Ovary (tissue), 9 donors: ENCODE data around the gene SERAC1. TPM values are rescaled to one million over a fixed set of nuclear protein-coding genes. Genes with fewer than 3 reads are reported as not detected.

Experiments
- DNase-seq, 5 donors: peaks; one replicate each; pipeline ENCODE4 v3.0.0-alpha.2; 2019 to 2020
- H3K27ac ChIP-seq, 2 donors: fragments of 200-600 bp; one replicate each; pipeline versions ENCODE4 v1.5.1 to v1.8.0; 2019 to 2022
- H3K27me3 ChIP-seq: fragments of 200-600 bp; one replicate; pipeline ENCODE4 v1.8.0; 2022
- H3K36me3 ChIP-seq: fragments of 200-600 bp; sonication (generic); one replicate; pipeline ENCODE4 v1.5.1; 2019
- H3K4me1 ChIP-seq: one replicate; pipeline ENCODE4 v1.8.1; 2013; ENCODE audit warnings: mild to moderate bottlenecking, moderate library complexity; ENCODE audit not compliant: insufficient read depth
- H3K4me3 ChIP-seq: fragments of 200-600 bp; sonication (generic); one replicate; pipeline ENCODE4 v1.5.1; 2017
- H3K9me3 ChIP-seq, 2 donors: fragments of 200-600 bp in 1 of 2; sonication (generic) in 1 of 2; one replicate each; pipeline versions ENCODE4 v1.5.1 to v1.8.1; 2013 to 2019; ENCODE audit warnings: mild to moderate bottlenecking in 1 of 2, moderate library complexity in 1 of 2
- EP300 ChIP-seq: sonication (generic); formaldehyde crosslinking; IDR thresholded peaks from one replicate; pipeline ENCODE4 v1.6.1; 2017; ENCODE audit warnings: antibody characterized with exemption
- POLR2A ChIP-seq: fragments of 450-650 bp; IDR thresholded peaks from one replicate; pipeline ENCODE4 v1.6.1; 2017; ENCODE audit warnings: antibody characterized with exemption, mild to moderate bottlenecking, moderate library complexity
- WGBS, 3 donors: extraction: QIAGEN DNeasy Blood & Tissue Kit in 1 of 3; methylation state at CpG; one replicate each; pipeline versions ENCODE4 v1.1.5 to v1.1.7; 2013 to 2017; 5-methylcytosine and 5-hydroxymethylcytosine counted together
- intact Hi-C, 4 donors: fragments of 100-400 bp; cut with DNase I; formaldehyde crosslinking; loops; one replicate each; pipeline versions ENCODE4 v1.11.0 to v1.15.1; 2022 to 2023
- polyA plus RNA-seq, 2 donors: library from polyadenylated mRNA; stranded (reverse); fragments of 200-250 nt in 1 of 2; fragments of 350-450 nt in 1 of 2; fragmentation: Illumina TruSeq in 1 of 2; extraction: RNeasy Lipid Tissue Mini Kit (QIAGEN cat#74804) in 1 of 2; gene quantifications; one replicate each; pipeline ENCODE4 v1.2.3, GENCODE V29; 2013 to 2014
- total RNA-seq, 7 donors: library from RNA; depleted of rRNA in 2 of 7; stranded (reverse); fragments of >200 nt in 2 of 7; fragmentation: NEBNext Ultra II Directional in 3 of 7; extraction: Animal tissue kit (Norgen Biotek cat#: 25700) in 3 of 7; gene quantifications; one replicate each; pipeline versions ENCODE4 v1.1.0 to v1.2.4, GENCODE V29; 2016 to 2023
- TF ChIP-seq, protein P1 (sequence below), 3 donors: fragments of 450-650 bp in 2 of 3; fragments of 200-600 bp in 1 of 3; IDR thresholded peaks; one replicate each; pipeline versions ENCODE4 v1.5.1 to v1.8.0; 2016 to 2022; ENCODE audit warnings: antibody characterized with exemption in 3 of 3, mild to moderate bottlenecking in 1 of 3
- donor health status: DM: no; HTN: no; CAD: no; lungs with moderate emphysema.
- donor health status: DM: no; HTN: no; CAD: no.
- donor health status: Bipolar disorder and iron deficiency.
- donor health status: DM: yes; HTN: yes; CAD: no.
- donor health status: DM: no; HTN: no; CAD: no.
- donor health status: DM: yes; HTN: yes; CAD: no.

SERAC1 gene
- total and polyA plus RNA-seq, 9 donors = 3.7 to 11.9 (median 6.3) TPM

DNA sequence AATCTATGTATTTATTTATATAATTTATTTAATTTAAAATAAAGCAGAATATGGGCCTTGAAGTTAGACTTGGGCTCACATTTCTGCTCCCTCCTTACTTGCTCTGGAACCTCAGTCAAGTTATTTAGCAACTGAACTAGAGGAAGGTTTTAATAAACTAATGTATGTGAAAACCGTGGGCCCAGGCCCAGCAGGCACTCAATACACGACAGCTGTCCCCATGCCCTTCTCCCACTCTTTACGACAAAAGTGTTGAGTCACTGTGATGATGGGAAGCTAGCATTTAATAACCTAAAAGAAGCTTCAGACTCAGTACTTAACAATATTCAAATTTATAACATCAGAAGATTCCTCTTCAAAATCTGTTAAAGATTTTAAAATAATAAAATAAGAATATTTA, 46.7 kb downstream of the SERAC1 start:
- DNase-seq = no peak
- no peaks in the 10 kb centered on the region for H3K4me1 ChIP-seq
- no peaks in the 10 kb centered on the region for H3K36me3 ChIP-seq
- no peaks in the 10 kb centered on the region for H3K9me3 ChIP-seq
- no peaks in the 10 kb centered on the region for H3K27me3 ChIP-seq
- H3K4me3 ChIP-seq = no peak overlapping the region
- 85 to 86% (median 86%) methylated on average over 3 of the region's 3 CpGs for WGBS, 3 donors
- TF ChIP-seq, protein P1, sequence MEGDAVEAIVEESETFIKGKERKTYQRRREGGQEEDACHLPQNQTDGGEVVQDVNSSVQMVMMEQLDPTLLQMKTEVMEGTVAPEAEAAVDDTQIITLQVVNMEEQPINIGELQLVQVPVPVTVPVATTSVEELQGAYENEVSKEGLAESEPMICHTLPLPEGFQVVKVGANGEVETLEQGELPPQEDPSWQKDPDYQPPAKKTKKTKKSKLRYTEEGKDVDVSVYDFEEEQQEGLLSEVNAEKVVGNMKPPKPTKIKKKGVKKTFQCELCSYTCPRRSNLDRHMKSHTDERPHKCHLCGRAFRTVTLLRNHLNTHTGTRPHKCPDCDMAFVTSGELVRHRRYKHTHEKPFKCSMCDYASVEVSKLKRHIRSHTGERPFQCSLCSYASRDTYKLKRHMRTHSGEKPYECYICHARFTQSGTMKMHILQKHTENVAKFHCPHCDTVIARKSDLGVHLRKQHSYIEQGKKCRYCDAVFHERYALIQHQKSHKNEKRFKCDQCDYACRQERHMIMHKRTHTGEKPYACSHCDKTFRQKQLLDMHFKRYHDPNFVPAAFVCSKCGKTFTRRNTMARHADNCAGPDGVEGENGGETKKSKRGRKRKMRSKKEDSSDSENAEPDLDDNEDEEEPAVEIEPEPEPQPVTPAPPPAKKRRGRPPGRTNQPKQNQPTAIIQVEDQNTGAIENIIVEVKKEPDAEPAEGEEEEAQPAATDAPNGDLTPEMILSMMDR (IDR thresholded peaks at IDR 0.05) = no peak
- TF ChIP-seq EP300 = no peak
- TF ChIP-seq POLR2A = no peak
- H3K27ac ChIP-seq = no peak overlapping the region
- intact Hi-C loops = no loop called here

DNA sequence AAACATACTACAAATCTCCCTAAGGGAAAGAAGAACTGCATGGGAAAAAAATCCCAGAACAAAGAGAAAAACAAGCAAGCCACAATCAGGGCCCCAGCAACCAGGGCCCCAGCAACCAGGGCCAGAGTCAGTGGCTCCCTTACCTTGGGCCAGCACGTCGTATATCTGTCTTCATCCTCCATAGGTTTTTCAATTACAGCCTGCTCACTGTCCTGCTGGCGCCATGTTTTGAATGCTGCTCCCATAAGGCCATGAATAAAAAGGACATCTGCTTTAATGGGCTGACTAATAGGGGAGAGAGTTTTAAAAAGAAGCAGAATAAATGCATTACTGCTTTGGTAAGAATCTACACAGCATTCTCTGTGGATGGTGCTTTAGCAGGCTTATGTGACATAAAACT, 49.2 kb downstream of the SERAC1 start:
- H3K36me3 ChIP-seq = no peaks in the 10 kb centered on the region
- no peak overlapping the region for H3K27ac ChIP-seq
- intact Hi-C loops = no loop called here
- no peaks in the 10 kb centered on the region for H3K4me1 ChIP-seq
- no peaks in the 10 kb centered on the region for H3K9me3 ChIP-seq
- DNase-seq = no peak
- H3K27me3 ChIP-seq = no peaks in the 10 kb centered on the region
- no peak overlapping the region for H3K4me3 ChIP-seq
- WGBS, 3 donors = 83 to 90% (median 90%) methylated on average over 3 of the region's 3 CpGs
- TF ChIP-seq EP300 (no peak), POLR2A (no peak)
- TF ChIP-seq, protein P1 (IDR thresholded peaks at IDR 0.05) = no peak

DNA sequence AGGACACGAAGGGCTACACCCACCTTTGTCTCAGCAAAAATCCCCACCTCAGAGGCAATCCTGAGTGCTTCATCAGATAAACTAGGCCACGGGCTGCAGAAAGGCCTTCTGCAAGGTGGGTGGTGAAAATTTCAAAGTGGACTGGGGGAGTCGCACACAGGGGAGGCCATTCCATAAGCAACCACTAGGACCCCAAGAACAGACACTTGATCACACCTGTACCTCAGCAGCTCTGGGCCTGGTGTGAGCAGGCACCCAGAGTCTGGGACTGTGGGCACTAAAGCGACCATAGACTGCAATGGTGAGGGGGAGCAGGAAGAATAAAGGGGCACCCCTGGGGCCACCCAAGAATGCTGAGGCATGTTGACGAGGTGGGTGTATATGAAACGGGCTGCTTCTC, 52.6 kb downstream of the SERAC1 start:
- Histone ChIP-seq H3K4me1 (no peaks in the 10 kb centered on the region), H3K9me3 (no peaks in the 10 kb centered on the region), H3K36me3 (no peaks in the 10 kb centered on the region), H3K4me3 (no peak overlapping the region), H3K27ac (no peak overlapping the region), H3K27me3 (no peaks in the 10 kb centered on the region)
- TF ChIP-seq, protein P1 (IDR thresholded peaks at IDR 0.05) = no peak
- no peak for TF ChIP-seq EP300
- no peak for TF ChIP-seq POLR2A
- DNase-seq = no peak
- intact Hi-C loops = no loop called here
- 91 to 93% (median 91%) methylated on average over 6 of the region's 6 CpGs for WGBS, 3 donors

DNA sequence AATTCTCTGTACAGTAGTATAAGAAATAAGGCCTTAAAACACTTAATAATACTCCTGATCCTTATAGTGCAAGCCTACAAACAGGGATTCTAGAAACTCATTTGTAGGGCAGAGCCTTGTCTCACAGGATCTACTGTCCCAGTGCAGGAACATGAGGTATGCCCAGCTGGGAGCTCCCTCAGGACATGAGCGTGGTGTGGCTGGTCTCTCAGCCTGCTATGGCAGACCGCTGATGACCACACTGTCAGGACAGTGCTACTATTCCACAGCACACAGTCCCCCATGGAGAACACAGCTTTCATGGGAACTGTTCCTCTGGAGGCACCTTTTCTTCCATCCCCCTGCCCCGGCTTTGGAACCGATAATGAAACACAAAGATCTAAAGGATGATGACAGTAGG, 53.0 kb downstream of the SERAC1 start:
- Histone ChIP-seq H3K27me3 (no peaks in the 10 kb centered on the region), H3K36me3 (no peaks in the 10 kb centered on the region), H3K4me1 (no peaks in the 10 kb centered on the region), H3K27ac (no peak overlapping the region), H3K4me3 (no peak overlapping the region), H3K9me3 (no peaks in the 10 kb centered on the region)
- intact Hi-C loops = no loop called here
- DNase-seq = no peak
- TF ChIP-seq POLR2A = no peak
- TF ChIP-seq, protein P1 (IDR thresholded peaks at IDR 0.05) = no peak
- no peak for TF ChIP-seq EP300
- 97 to 98% (median 98%) methylated on average over 4 of the region's 4 CpGs for WGBS, 3 donors

DNA sequence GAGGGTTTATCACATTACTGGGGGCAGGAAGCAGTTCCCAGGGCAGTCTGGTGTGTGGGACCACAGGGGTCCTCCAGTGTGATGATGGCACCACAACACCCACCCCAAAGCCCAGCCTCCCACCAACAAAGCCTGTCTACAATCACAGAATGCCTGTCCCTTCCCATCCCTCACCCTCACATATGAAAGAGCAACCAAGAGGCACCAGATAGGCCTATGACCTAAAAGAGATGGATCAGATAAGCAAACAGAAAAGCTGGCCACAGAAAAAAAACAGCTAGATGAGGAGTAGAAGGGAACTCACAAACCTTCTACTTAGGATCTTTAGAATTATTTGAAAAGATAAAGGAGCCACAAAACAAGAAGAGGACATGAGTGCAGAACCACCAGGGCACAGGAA, 54.3 kb downstream of the SERAC1 start:
- TF ChIP-seq EP300 = no peak
- TF ChIP-seq, protein P1 (IDR thresholded peaks at IDR 0.05) = no peak
- TF ChIP-seq POLR2A = no peak
- Histone ChIP-seq H3K27me3 (no peaks in the 10 kb centered on the region), H3K9me3 (no peaks in the 10 kb centered on the region), H3K4me3 (no peak overlapping the region), H3K27ac (no peak overlapping the region), H3K36me3 (no peaks in the 10 kb centered on the region), H3K4me1 (no peaks in the 10 kb centered on the region)
- intact Hi-C loops = no loop called here
- DNase-seq = no peak
